HepG2 (cell line): ENCODE results near the gene PMVK. TPM values are rescaled to one million over a fixed set of nuclear protein-coding genes. Genes with fewer than 3 reads are reported as not detected.
A peak's percentile ranks its signal among the peaks of the same experiment; 100 is the strongest.

ENCODE experiments used
- ASH2L ChIP-seq: fragments of 300-600, 200-600 bp; sonication (generic); IDR thresholded peaks from 2 replicates; pipeline ENCODE4 v1.7.0; 2017; ENCODE audit warnings: low read depth, mild to moderate bottlenecking, moderate library complexity, mixed read lengths, low read length; ENCODE audit not compliant: insufficient read length
- ATF7-NPFF ChIP-seq: sonication (generic); formaldehyde crosslinking; IDR thresholded peaks from 2 replicates; pipeline ENCODE4 v1.8.1; 2023; ENCODE audit warnings: mild to moderate bottlenecking, low read depth, missing genetic modification reagents, moderate library complexity
- CHD2 ChIP-seq: IDR thresholded peaks from 2 replicates; pipeline ENCODE4 v1.6.1; 2011; ENCODE audit warnings: low read depth, low read length, improper control_type of control experiment
- GATA4 ChIP-seq: sonication (generic); IDR thresholded peaks from 2 replicates; pipeline ENCODE4 v1.6.1; 2016; ENCODE audit warnings: antibody characterized with exemption, low read depth, borderline replicate concordance
- ISX ChIP-seq: sonication (generic); formaldehyde crosslinking; conservative IDR thresholded peaks from 2 replicates; pipeline ENCODE4 v1.5.0; 2020; ENCODE audit warnings: missing genetic modification reagents
- KDM2A ChIP-seq: sonication (generic); formaldehyde crosslinking; IDR thresholded peaks from 2 replicates; pipeline ENCODE4 v1.4.0; 2020; ENCODE audit warnings: low read depth, missing genetic modification reagents, borderline replicate concordance
- REL ChIP-seq: sonication (generic); formaldehyde crosslinking; conservative IDR thresholded peaks from 2 replicates; pipeline ENCODE4 v1.8.0; 2022; ENCODE audit warnings: mild to moderate bottlenecking, missing genetic modification reagents, moderate library complexity
- SIN3B ChIP-seq: fragments of 150-350 bp; IDR thresholded peaks from 2 replicates; pipeline ENCODE4 v1.6.1; 2014; ENCODE audit warnings: low read length
- ZBTB42 ChIP-seq: sonication (generic); formaldehyde crosslinking; IDR thresholded peaks from 2 replicates; pipeline ENCODE4 v1.5.0; 2020; ENCODE audit warnings: mild to moderate bottlenecking, missing genetic modification reagents
- ZC3H13 ChIP-seq: sonication (generic); formaldehyde crosslinking; IDR thresholded peaks from 2 replicates; pipeline ENCODE4 v1.8.1; 2023; ENCODE audit warnings: mild to moderate bottlenecking, missing genetic modification reagents, moderate library complexity
- ZC3H4 ChIP-seq: sonication (generic); formaldehyde crosslinking; IDR thresholded peaks from 2 replicates; pipeline ENCODE4 v1.4.0; 2020; ENCODE audit warnings: missing genetic modification reagents, borderline replicate concordance
- ZFP82 ChIP-seq: sonication (generic); formaldehyde crosslinking; IDR thresholded peaks from 2 replicates; pipeline ENCODE4 v1.5.1; 2020; ENCODE audit warnings: mild to moderate bottlenecking, missing genetic modification reagents, borderline replicate concordance
- ZNF296 ChIP-seq: sonication (generic); formaldehyde crosslinking; conservative IDR thresholded peaks from 2 replicates; pipeline ENCODE4 v1.5.0; 2020; ENCODE audit warnings: mild to moderate bottlenecking, missing genetic modification reagents
- ZNF337 ChIP-seq: sonication (generic); formaldehyde crosslinking; IDR thresholded peaks from 2 replicates; pipeline ENCODE4 v1.5.1; 2020; ENCODE audit warnings: missing genetic modification reagents, low read depth, mild to moderate bottlenecking, borderline replicate concordance
- ZNF605 ChIP-seq: sonication (generic); formaldehyde crosslinking; IDR thresholded peaks from 2 replicates; pipeline ENCODE4 v1.8.0; 2022; ENCODE audit warnings: mild to moderate bottlenecking, missing genetic modification reagents
- ZNF670 ChIP-seq: sonication (generic); formaldehyde crosslinking; IDR thresholded peaks from 2 replicates; pipeline ENCODE4 v1.8.0; 2022; ENCODE audit warnings: mild to moderate bottlenecking, missing genetic modification reagents, borderline replicate concordance
- ZNF878 ChIP-seq: sonication (generic); formaldehyde crosslinking; IDR thresholded peaks from 2 replicates; pipeline ENCODE4 v1.8.1; 2023; ENCODE audit warnings: mild to moderate bottlenecking, missing genetic modification reagents, moderate library complexity
- ZSCAN20 ChIP-seq: sonication (generic); formaldehyde crosslinking; IDR thresholded peaks from 2 replicates; pipeline ENCODE4 v1.4.0; 2020; ENCODE audit warnings: missing genetic modification reagents, mild to moderate bottlenecking, borderline replicate concordance
- polyA plus RNA-seq, 8 experiments: library from polyadenylated mRNA; depleted of rRNA in 3 of 8; stranded (reverse) in 7 of 8; unstranded in 1 of 8; fragments of >200 nt; fragmentation: Illumina TruSeq in 4 of 8; extraction: Trizol in 4 of 8; gene quantifications; 2 replicates each; pipeline versions ENCODE4 v1.2.1 to v1.2.3, GENCODE V29; 2011 to 2016; ENCODE audit warnings: low read depth in 4 of 8, missing spikeins in 1 of 8, mixed read lengths in 1 of 8; ENCODE audit not compliant: insufficient read depth in 1 of 8
- total RNA-seq, 5 experiments: library from RNA; depleted of rRNA; stranded (reverse); fragments of >200 nt; fragmentation: Illumina TruSeq; extraction: Trizol; gene quantifications; 2 replicates each; pipeline ENCODE4 v1.2.3, GENCODE V29; 2016; ENCODE audit warnings: low read depth in 1 of 5
- TF ChIP-seq, protein P1 (sequence below): IDR thresholded peaks from 2 replicates; pipeline ENCODE4 v1.6.1; 2016; ENCODE audit warnings: low read depth
- TF ChIP-seq, protein P2 (sequence below): sonication (generic); formaldehyde crosslinking; IDR thresholded peaks from 2 replicates; pipeline ENCODE4 v1.8.0; 2023; ENCODE audit warnings: mild to moderate bottlenecking, missing genetic modification reagents
- TF ChIP-seq, protein P3 (sequence below): sonication (generic); formaldehyde crosslinking; IDR thresholded peaks from 2 replicates; pipeline ENCODE4 v1.8.1; 2023; ENCODE audit warnings: mild to moderate bottlenecking, missing genetic modification reagents
- TF ChIP-seq, protein P4 (sequence below): sonication (generic); formaldehyde crosslinking; IDR thresholded peaks from 2 replicates; pipeline ENCODE4 v1.8.1; 2022; ENCODE audit warnings: mild to moderate bottlenecking, missing genetic modification reagents
- TF ChIP-seq, protein P5 (sequence below): sonication (generic); formaldehyde crosslinking; IDR thresholded peaks from 2 replicates; pipeline ENCODE4 v1.4.0; 2020; ENCODE audit warnings: mild to moderate bottlenecking, missing genetic modification reagents

Gene PMVK
- total and polyA plus RNA-seq, 2 of the 13 experiments (the other 11 are each of a cell fraction or from before 2014, with no cell fraction given), result 3.9 to 12.6 TPM

GRCh38 chr1:154962156-154962749 lies 25.7 kb upstream of the PMVK start (continued):
- TF ChIP-seq ZC3H4 (CRISPR knock-in tag), result 0 out of 2 replicates have a peak, but pooled peaks have one; percentile 29
- TF ChIP-seq SIN3B, result no peak
- 0 out of 2 replicates have a peak, but pooled peaks have one; percentile 66 for TF ChIP-seq ZNF296 (CRISPR knock-in tag)
- TF ChIP-seq, protein P1, sequence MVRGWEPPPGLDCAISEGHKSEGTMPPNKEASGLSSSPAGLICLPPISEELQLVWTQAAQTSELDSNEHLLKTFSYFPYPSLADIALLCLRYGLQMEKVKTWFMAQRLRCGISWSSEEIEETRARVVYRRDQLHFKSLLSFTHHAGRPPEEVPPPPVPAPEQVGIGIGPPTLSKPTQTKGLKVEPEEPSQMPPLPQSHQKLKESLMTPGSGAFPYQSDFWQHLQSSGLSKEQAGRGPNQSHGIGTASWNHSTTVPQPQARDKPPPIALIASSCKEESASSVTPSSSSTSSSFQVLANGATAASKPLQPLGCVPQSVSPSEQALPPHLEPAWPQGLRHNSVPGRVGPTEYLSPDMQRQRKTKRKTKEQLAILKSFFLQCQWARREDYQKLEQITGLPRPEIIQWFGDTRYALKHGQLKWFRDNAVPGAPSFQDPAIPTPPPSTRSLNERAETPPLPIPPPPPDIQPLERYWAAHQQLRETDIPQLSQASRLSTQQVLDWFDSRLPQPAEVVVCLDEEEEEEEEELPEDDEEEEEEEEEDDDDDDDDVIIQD, result no peak
- peak; percentile 80; the same call in 1 of the 2 replicates for TF ChIP-seq ZC3H13 (CRISPR knock-in tag)
- 0 out of 2 replicates have a peak, but pooled peaks have one; percentile 2 for TF ChIP-seq GATA4
- 0 out of 2 replicates have a peak, but pooled peaks have one; percentile 52 for TF ChIP-seq ZNF670 (CRISPR knock-in tag)
- TF ChIP-seq, protein P2, sequence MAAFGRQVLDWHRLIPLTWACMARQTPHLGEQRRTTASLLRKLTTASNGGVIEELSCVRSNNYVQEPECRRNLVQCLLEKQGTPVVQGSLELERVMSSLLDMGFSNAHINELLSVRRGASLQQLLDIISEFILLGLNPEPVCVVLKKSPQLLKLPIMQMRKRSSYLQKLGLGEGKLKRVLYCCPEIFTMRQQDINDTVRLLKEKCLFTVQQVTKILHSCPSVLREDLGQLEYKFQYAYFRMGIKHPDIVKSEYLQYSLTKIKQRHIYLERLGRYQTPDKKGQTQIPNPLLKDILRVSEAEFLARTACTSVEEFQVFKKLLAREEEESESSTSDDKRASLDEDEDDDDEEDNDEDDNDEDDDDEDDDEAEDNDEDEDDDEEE (CRISPR knock-in tag), result 0 out of 2 replicates have a peak, but pooled peaks have one; percentile 2
- 0 out of 2 replicates have a peak, but pooled peaks have one; percentile 0 for TF ChIP-seq ZFP82
- TF ChIP-seq REL, result 0 out of 2 replicates have a peak, but pooled peaks have one; percentile 24
- TF ChIP-seq, protein P3, sequence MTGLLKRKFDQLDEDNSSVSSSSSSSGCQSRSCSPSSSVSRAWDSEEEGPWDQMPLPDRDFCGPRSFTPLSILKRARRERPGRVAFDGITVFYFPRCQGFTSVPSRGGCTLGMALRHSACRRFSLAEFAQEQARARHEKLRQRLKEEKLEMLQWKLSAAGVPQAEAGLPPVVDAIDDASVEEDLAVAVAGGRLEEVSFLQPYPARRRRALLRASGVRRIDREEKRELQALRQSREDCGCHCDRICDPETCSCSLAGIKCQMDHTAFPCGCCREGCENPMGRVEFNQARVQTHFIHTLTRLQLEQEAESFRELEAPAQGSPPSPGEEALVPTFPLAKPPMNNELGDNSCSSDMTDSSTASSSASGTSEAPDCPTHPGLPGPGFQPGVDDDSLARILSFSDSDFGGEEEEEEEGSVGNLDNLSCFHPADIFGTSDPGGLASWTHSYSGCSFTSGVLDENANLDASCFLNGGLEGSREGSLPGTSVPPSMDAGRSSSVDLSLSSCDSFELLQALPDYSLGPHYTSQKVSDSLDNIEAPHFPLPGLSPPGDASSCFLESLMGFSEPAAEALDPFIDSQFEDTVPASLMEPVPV (CRISPR knock-in tag), result 0 out of 2 replicates have a peak, but pooled peaks have one; percentile 5
- TF ChIP-seq ZNF878 (CRISPR knock-in tag), result 0 out of 2 replicates have a peak, but pooled peaks have one; percentile 11
- TF ChIP-seq ZNF337 (CRISPR knock-in tag), result peak; percentile 50; the same call in 1 of the 2 replicates
- TF ChIP-seq, protein P4, sequence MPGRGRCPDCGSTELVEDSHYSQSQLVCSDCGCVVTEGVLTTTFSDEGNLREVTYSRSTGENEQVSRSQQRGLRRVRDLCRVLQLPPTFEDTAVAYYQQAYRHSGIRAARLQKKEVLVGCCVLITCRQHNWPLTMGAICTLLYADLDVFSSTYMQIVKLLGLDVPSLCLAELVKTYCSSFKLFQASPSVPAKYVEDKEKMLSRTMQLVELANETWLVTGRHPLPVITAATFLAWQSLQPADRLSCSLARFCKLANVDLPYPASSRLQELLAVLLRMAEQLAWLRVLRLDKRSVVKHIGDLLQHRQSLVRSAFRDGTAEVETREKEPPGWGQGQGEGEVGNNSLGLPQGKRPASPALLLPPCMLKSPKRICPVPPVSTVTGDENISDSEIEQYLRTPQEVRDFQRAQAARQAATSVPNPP, result no peak
- TF ChIP-seq, protein P5, sequence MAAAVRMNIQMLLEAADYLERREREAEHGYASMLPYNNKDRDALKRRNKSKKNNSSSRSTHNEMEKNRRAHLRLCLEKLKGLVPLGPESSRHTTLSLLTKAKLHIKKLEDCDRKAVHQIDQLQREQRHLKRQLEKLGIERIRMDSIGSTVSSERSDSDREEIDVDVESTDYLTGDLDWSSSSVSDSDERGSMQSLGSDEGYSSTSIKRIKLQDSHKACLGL (CRISPR knock-in tag), result peak; percentile 9; the same call in 1 of the 2 replicates
- TF ChIP-seq ASH2L, result peak; percentile 27
- 0 out of 2 replicates have a peak, but pooled peaks have one; percentile 6 for TF ChIP-seq ATF7-NPFF
- peak; percentile 20; the same call in 1 of the 2 replicates for TF ChIP-seq KDM2A (CRISPR knock-in tag)
- TF ChIP-seq ZNF605 (CRISPR knock-in tag), result 0 out of 2 replicates have a peak, but pooled peaks have one; percentile 7
- no peak for TF ChIP-seq ISX (CRISPR knock-in tag)
- no peak for TF ChIP-seq ZSCAN20 (CRISPR knock-in tag)
- TF ChIP-seq ZBTB42 (CRISPR knock-in tag), result no peak
- peak; percentile 64; the same call in 1 of the 2 replicates for TF ChIP-seq CHD2
